HG03354 (cell line): Measurements from ENCODE around the gene SPDYE6.
"Not testable (repeated sequence)": the region's sequence is repeated elsewhere in the genome, so short reads cannot be mapped to it uniquely, and the experiment has no call there.

Experiments used
- ATAC-seq: cut with Tn5 transposase; IDR thresholded peaks from one replicate; pipeline ENCODE4 v1.9.1; 2021; ENCODE audit warnings: mild to moderate bottlenecking; ENCODE audit not compliant: unreplicated experiment, poor library complexity, severe bottlenecking

The SPDYE6 gene, protein sequence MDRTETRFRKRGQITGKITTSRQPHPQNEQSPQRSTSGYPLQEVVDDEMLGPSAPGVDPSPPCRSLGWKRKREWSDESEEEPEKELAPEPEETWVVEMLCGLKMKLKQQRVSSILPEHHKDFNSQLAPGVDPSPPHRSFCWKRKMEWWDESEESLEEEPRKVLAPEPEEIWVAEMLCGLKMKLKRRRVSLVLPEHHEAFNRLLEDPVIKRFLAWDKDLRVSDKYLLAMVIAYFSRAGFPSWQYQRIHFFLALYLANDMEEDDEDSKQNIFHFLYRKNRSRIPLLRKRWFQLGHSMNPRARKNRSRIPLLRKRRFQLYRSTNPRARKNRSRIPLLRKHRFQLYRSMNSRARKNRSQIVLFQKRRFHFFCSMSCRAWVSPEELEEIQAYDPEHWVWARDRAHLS

DNA sequence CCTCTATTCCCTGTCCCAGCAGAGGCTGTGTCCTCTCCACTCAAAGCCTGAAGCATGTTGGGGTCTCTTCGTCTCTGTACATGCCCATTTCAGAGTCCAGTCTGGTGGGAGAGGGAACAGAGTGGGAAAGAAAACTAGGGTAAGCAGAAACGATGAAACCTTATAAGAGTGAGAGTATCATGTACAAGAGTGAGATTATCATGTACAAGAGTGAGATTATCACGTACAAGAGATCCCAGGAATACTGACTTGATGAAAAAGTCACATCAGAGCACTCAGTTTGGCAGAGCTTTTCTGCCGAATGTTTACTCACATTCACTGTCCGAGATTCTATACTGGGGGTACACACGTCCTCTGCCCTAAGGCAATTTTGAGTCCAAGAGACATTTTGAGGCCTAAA lies at the start of gene SPDYE6:
Gene SPDYE6 (minus strand): TSS at position 101 of the 400 bp plus-strand sequence. CDS start 421 bp downstream, outside the sequence.
- ATAC-seq = not testable (repeated sequence)

DNA sequence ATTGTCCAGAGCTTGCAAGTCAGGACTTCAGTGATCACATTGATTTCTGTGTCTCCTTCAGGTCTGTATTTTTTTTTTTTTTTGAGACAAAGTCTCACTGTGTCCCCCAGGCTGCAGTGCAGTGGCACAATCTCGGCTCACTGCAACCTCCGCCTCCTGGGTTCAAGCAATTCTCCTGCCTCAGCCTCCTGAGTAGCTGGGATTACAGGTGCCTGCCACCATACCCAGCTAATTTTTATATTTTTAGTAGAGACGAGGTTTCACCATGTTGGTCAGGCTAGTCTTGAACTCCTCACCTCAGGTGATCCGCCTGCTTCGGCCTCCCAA lies 48.6 kb upstream of the SPDYE6 start:
- ATAC-seq = not testable (repeated sequence)

DNA sequence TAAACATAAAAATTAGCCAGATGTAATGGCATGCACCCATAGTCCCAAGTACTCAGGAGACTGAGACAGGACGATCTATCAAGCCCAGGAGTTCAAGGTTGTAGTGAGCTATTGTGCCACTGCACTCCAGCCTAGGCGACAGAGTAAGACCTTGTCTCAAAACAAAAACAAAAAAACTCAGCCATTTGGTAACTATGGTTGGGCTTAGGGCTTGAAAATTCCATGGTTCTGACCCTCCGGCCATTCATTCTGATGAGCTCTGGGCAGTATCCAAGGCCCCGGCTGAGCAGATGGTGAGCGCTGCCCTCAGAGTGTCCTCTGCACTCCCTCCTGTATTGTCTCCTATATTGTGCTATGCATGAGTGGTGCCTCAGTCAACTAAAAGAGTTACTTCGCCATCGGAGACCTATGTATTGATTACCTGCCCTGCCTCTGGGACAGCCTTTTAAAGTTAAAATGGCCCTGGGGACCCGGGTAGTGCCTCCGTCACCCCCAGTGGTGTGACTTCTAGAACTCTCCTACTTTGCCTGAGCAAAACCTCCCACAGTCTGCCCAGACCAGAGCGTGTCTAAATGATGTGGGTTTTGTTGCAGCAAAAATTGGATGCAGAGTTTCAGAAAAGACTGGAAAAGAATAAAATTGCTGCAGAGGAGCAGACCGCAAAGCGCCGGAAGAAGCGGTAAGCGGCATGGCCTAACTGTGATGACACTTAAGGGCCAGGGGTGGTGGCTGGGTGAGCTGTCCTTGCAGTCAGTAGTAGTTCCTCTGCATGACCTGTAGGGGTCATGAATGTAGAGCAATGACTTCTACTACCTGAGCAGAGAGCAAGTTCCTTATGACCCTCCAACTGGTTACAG lies 48.0 kb upstream of the SPDYE6 start:
- ATAC-seq = peak; percentile 87

DNA sequence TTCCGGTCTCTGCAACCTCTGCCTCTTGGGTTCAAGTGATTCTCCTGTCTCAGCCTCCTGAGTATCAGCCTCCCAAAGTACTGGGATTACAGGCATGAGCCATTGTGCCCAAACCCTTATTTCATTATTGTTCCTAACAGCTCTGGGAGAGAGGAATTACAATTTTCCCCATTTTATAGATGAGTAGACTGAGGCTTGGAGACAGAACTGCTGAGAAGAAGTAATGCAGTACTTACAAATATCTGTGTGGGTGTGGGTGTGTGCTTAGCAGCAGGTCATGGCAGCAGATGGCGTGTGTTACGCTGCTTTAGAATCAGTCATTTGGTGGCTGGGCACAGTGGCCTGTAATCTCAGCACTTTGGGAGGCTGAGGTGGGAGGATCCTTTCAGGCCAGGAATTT lies 47.3 kb upstream of the SPDYE6 start:
- ATAC-seq = no peak

DNA sequence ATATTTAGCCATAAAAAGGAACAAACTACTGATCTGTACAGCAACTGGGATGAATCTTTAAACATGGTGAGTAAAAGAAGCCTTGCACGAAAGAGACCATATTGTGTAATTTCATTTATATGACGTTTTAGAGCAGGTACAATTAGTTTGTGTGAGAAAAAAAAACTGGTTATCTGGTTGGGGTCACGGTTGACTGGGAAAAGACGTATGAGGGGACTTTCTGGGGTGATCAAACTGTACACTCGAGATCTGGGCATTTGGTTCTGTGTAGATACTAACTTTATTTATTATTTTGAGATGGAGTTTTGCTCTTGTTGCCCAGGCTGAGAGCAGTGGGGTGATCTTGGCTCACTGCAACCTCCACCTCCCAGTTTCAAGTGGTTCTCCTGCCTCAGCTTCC lies 44.1 kb upstream of the SPDYE6 start:
- no peak for ATAC-seq

DNA sequence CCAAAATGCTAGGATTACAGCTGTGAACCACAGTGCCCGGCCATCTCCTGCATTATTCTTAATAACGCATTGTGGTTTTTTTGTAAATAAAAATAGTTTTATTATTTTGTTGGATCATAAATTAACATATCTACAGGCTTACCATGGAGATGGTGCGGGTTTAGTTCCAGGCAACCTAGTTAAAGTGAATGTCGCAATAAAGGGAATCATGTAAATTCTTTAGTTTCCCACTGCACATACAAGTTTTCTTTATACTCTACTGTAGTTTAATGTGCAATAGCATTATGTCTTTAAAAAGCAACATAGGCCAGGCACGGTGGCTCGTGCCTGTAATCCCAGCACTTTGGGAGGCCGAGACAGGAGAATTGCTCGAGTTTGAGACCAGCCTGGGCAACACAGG lies 42.3 kb upstream of the SPDYE6 start:
- ATAC-seq = no peak

DNA sequence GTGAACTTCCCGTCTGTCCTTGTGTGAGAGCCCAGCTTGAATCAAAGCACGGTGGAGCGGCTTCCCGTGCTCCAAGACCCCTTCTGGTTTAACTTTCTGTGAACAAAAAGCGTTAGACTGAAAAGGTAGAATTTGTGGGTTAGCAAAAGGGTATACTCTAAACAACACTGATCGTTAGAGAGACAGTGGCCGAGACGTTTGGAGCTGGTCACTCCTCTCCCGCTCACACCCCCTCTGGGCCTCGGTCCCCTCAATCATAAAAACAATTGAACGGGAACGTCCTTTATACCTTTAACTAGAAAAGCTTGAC lies 40.4 kb upstream of the SPDYE6 start:
- ATAC-seq = peak; percentile 1

DNA sequence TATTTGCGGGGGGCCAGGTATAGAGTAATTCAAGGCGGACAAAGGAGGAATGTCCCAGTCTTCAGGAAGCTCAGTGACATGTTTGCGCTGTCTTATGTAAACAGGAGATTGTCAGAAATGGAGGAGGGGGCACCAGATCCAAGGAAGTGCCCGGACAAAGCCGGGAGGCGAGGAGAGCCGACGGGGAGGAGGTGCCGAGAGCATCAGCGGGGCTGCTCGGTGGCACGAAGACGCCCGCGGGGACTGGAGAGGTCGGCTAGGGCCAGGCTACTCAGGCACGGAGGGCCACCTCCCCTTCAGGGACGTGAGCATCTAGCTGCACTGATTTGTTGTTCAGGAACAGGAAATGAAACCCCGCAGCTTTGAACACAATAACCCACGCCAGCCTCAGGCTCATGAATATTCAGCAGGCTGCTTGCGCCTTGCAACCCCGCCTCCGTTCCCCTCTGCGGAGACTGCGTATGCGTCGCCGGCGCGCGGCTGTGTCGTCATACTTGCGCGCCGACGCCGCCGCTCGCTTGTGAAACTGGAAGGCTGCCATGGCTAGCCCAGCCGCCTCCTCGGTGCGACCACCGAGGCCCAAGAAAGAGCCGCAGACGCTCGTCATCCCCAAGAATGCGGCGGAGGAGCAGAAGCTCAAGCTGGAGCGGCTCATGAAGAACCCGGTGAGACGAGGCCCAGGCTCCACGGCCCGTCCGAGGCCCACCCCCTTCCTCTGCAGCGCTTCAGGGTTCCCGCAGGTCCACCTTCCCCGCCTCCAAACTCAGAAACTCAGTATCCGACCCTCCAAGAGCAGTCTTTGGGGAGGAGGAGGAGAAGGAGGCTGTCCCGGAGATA lies 39.8 kb upstream of the SPDYE6 start, which contains the start of gene PRKRIP1:
Gene PRKRIP1 (plus strand): TSS at position 491 of the 837 bp plus-strand sequence. CDS start 49 bp downstream, at position 540.
- ATAC-seq = peak; percentile 99

DNA sequence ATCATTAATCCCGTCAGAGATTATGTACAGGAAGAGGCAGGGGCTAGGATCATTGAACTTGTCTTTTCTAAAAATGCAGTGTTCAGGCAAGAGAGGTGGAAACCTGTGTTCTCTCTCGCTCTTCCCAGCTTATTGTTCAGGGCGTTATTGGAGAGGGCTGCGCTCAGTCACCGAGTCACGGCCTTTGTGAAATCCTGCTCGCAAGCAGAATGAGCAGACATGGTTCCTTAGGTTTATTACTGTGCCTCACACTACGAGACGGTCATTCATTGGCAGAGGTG lies 39.3 kb upstream of the SPDYE6 start:
- ATAC-seq = no peak

DNA sequence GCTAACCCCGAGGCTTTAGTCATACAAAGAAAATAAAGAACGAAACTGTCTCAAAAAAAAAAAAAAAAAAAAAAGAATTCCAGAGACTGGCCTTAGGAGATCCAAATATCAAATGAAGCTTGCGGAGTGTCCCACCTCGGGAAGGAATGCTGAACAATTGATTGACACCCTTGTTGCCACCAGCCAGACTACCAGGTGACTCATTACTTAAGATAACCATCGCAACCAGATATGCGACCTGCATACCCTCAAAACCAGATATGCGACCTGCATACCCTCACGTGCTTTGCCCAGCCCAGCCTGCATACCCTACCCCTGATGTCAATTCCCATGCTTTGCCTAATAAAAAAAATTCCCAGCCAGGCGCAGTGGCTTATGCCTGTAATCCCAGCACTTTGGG lies 37.2 kb upstream of the SPDYE6 start:
- ATAC-seq = no peak

DNA sequence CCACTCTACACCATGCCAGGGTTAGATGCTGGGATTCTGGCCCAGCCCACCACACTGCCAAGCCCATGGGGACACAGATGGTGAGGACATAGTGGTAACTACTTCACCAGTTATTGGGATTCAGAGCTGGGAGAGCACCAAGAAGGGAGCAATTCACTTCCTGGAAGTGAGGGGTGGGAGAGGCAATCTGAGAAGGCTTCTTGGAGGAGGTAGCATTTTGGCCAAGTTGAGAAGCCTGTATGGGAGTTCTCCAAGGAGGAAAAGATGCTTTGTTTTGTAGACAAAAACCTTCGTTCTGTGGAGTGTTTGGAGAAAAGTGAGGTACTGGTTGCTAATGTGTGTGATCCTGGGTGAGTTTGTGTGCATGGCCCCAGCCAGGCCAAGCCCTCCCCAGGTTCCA lies 36.1 kb upstream of the SPDYE6 start:
- no peak for ATAC-seq

DNA sequence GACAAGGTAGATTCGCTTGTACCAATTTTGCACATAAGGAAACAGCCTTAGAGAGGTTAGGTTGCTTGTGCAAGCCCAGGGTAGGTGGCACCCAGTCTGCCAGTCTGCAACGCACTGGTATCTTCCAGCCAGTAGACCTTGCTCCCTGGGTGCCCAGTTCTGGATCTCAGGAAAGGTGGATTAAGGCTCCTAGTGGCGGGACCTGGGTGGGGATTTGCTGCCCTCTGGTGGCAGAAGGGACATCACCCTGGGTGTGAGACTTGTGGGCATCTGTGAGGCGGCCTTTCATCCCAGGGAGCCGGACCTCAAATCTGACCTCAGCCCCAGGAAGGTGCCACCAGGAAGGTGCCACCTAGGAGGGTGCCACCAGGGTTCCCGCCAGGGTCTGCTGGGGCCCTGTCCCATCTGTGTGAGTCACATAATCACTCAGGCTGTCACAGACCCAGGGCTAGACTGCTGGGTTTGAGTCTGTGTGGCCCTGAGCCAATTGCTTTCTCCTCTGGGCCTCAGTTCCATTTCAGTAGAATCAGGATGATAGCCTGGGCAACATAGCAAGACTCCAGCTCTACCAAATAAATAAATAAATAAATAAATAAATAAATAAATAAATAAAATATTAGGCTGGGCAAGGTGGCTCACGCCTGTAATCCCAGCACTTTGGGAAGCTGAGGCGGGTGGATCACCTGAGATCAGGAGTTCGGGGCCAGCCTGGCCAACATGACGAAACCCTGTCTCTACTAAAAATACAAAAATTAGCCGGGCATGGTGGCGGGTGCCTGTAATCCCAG lies 34.6 kb upstream of the SPDYE6 start:
- ATAC-seq = no peak

DNA sequence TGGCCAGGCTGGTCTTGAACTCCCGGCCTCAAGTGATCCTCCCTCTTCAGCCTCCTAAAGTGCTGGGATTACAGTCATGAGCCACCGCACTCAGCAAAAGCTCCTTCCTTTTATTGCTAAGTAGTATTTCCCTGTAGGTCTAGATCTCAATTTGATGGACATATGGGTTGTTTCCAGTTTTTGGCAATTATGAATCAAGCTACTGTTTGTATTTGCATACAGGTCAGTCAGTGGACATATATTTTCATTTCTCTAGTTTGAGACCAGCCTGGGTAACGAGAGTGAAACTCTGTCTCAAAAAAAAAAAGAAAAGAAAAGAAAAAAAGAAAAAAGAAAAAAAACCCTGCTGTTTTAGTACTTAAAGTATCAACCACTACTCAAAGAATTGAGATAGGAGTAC lies 33.6 kb upstream of the SPDYE6 start:
- no peak for ATAC-seq

DNA sequence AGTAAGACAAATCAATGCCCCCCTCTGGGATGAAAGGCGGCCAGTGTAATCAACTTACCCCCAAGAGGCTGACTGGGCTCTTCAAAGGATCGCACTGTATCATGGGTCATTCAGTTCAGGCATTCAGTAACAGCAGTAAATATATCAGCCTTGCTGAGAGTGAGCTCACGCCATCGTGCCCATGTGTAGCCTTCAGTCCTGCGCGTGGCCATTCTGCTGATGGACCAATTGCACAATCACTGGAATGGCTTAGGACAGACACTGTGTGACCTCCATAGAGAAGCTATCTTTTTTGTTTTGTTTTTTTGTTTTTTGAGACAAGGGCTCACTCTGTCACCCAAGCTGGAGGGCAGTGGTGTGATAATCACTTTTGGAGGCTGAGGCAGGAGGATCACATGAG lies 30.8 kb upstream of the SPDYE6 start:
- ATAC-seq = no peak

DNA sequence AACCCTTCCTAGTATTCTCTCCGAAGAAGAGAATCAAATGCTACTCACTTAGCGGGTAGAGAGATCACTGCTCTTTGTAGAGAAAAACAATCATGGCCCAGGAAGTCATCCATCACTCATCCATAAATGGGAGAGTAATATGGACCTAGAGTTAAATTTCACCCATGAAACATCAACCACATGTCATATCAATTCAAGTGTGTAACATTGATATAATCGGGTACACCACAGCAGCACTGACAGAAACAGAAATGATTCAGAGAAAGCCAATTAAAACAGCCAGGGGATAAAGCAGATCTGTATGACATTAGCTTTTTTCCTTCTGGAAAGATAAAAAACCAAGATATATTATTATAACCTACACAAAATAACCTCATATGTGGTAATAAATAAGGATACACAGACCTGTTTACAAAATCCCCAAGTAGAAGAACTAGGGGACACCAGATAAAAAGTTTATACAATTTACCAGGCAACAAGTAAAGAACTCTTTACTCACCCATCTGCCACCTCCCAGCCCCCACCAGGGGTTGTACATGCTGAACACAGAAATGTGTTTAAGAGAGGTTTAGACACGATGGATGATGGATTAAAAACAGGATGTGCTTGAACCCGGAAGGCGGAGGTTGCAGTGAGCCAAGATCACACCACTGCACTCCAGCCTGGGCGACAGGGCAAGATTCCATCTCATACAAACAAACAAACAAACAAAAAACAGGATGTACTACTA lies 25.6 kb upstream of the SPDYE6 start:
- not testable (repeated sequence) for ATAC-seq

DNA sequence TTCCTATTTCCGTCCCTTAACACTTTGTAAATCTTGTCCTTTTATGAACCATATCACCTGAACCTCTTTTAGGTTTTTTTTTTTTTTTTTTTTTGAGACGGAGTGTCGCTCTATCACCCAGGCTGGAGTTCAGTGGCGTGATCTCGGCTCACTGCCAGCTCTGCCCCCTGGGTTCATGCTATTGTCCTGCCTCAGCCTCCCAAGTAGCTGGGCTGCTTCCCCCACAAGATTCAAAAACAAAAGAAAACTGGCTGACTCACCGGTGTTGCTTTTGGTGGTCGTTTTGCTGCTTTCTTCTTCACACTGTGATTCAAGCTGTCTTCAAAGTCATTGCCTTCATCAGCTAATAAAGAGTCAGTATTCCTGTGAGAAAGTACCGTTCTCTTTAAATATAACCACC lies 24.6 kb upstream of the SPDYE6 start:
- not testable (repeated sequence) for ATAC-seq

DNA sequence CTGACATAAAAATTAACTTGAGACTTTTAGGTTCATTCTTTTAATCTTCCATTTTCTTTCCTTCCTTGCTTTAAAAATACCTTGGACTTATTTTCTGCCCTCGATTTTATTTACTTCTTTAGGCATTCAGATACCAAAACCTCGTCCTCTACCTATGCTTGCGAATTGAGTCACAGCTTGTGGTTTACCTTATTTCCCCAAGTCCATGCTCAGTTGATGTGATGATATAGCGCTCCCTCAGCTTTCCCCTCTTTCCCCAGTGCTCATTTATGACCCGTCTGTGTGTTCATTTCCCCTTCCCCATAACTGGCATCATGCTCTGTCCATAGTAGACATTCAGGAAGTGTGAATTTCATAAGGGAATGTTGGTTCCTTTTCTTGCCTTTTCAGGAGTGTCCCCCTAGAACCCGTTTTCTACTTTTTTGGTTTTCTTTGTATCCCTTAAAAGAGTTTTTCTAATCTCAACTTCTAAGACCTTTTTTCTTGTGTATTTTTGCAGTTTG lies 20.8 kb upstream of the SPDYE6 start:
- no peak for ATAC-seq

DNA sequence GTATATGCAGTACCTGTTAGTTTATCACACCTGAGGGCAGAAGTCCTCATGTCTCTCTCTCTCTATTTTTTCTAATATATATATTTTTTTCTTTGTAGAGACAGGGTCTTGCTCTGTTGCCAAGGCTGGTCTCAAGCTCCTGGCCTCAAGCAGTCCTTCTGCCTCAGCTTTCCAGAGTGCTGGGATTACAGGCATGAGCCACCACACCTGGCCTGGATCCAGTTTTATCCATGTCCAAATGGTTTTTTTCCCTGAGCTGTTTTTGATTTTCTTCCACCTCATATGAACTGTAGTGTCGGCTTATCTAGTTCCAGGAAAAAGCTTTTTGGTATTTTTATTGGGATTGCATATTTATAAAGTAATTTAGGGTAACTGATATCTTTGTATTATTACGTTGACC lies 16.6 kb upstream of the SPDYE6 start:
- not testable (repeated sequence) for ATAC-seq

DNA sequence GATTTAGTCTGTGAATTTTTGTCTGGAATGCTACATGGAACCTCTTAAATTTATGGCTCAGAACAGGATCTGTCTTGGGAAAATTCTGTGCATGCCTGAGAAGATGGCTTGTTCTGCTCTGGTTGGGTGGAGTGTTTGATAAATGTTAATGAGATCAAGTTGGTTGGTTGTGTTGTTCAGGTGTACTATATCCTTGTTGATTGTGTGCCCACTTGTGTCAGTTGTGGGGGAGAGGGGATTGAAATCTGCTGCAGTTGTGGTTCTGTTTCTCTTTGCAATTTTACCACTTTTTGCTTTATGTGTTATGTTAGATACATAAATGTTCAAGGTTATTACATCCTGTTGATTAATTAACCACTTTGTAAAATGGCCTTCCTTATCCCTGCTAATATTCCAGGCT lies 13.8 kb upstream of the SPDYE6 start:
- not testable (repeated sequence) for ATAC-seq
